ENCODE results near the gene MIAT.
A peak's percentile ranks its signal among the peaks of the same experiment; 100 is the strongest.
"Not testable (repeated sequence)": the region's sequence is repeated elsewhere in the genome, so short reads cannot be mapped to it uniquely, and the experiment has no call there.

The MIAT gene

GRCh38 chr22:26656891-26657851 is at the start of gene MIAT:
MIAT (plus strand) TSS chr22:26657588.
- DNase-seq, result peak; percentile 73

GRCh38 chr22:26608129-26608528 is 49.3 kb upstream of the MIAT start:
- DNase-seq, result no peak

GRCh38 chr22:26609287-26609686 is 48.1 kb upstream of the MIAT start:
- no peak for DNase-seq

GRCh38 chr22:26610072-26610958 is 47.1 kb upstream of the MIAT start:
- peak; percentile 48 for DNase-seq

- no peak for DNase-seq
Measured at GRCh38 chr22:26610996-26611395, 46.4 kb upstream of the MIAT start.

GRCh38 chr22:26612652-26613051 is 44.7 kb upstream of the MIAT start:
- no peak for DNase-seq

- not testable (repeated sequence) for DNase-seq
Measured at GRCh38 chr22:26613753-26614152, 43.6 kb upstream of the MIAT start.

- DNase-seq, result no peak
Measured at GRCh38 chr22:26614322-26614721, 43.1 kb upstream of the MIAT start.

- no peak for DNase-seq
Measured at GRCh38 chr22:26615149-26615548, 42.2 kb upstream of the MIAT start.

GRCh38 chr22:26615830-26616435 is 41.5 kb upstream of the MIAT start:
- no peak for DNase-seq

GRCh38 chr22:26616650-26617049 is 40.7 kb upstream of the MIAT start:
- DNase-seq, result no peak

- DNase-seq, result no peak
Measured at GRCh38 chr22:26617271-26618199, 39.9 kb upstream of the MIAT start, which contains the start of gene CRYBB1. CRYBB1 (minus strand) TSS chr22:26618027; CDS start chr22:26616319, 1,708 bp downstream.

GRCh38 chr22:26618455-26618854 is 38.9 kb upstream of the MIAT start:
- no peak for DNase-seq

- no peak for DNase-seq
Measured at GRCh38 chr22:26619510-26619909, 37.9 kb upstream of the MIAT start.

- no peak for DNase-seq
Measured at GRCh38 chr22:26620197-26620596, 37.2 kb upstream of the MIAT start.

GRCh38 chr22:26621663-26622062 is 35.7 kb upstream of the MIAT start, which contains the start of gene CRYBA4:
CRYBA4 (plus strand) TSS chr22:26621963; CDS start chr22:26622597, 634 bp downstream.
- DNase-seq, result no peak

GRCh38 chr22:26623984-26624383 is 33.4 kb upstream of the MIAT start:
- DNase-seq, result no peak

GRCh38 chr22:26624803-26625202 is 32.6 kb upstream of the MIAT start:
- DNase-seq, result no peak

GRCh38 chr22:26629988-26630761 is 27.2 kb upstream of the MIAT start:
- no peak for DNase-seq

GRCh38 chr22:26631282-26631681 is 26.1 kb upstream of the MIAT start:
- no peak for DNase-seq
